ENCODE data around the gene TSPAN15. TPM values are rescaled to one million over a fixed set of nuclear protein-coding genes. Genes with fewer than 3 reads are reported as not detected.
A peak's percentile ranks its signal among the peaks of the same experiment; 100 is the strongest.
"Not testable (repeated sequence)": the region's sequence is repeated elsewhere in the genome, so short reads cannot be mapped to it uniquely, and the experiment has no call there.

TSPAN15 gene
- total and polyA plus RNA-seq, 4 experiments from 2014 or later, result 2.4 to 18.1 (median 9.4) TPM

DNA sequence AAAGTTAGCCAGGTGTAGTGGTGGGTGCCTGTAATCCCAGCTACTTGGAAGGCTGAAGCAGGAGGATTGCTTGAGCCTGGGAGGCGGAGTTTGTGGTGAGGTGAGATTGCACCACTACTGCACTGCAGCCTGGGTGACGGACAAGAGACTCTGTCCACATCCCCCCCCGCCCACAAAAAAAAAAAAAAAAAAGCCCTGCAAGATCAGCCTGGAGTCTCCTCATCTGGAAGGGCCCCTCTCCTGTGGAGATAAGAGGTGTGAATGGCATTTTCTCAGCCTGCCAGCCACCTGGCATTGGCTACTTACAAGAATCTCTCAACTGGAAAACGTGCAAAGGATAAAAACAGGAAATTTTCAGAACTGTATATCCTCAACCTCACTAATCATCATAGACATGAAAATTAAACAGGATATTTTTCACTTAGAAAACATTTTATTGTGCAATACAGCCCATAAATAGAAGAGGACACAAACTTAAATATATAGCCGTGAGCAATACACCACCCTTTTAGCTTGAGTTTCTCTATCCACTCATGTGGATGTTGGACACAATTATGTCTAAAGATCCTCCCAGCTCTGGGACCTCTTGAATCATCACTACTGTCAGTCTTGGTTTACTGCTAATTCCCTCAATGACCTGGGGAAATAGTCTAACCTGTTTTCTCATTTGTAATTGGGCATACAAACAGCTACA lies 11.3 kb upstream of the TSPAN15 start:
- CTCF ChIA-PET (ENCODE audit: partially characterized antibody), result interaction anchor here (0.6 to 1.5 kb wide), 4 partner anchors 10 to 543 kb away, joined by 3 to 5 read pairs (median 4); no protein-coding TSS in a partner anchor

DNA sequence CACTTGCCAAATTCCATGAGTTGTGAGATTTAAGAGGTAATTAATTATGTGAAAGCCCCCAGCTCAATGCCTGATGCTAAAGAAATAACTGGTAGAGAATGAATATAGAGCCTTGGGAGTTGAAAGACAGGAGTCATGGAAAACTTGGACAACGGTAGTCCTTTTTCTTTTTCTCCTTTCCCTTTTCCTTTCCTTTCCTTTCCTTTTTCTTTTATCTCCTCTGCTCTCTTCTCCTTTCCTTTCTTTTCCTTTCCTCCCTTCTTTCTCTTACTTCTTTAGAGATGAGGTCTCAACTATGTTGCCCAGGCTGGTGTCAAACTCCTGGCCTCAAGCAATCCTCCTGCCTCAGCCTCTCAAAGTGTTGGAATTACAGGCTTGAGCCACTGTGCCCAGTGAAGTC lies 7.9 kb upstream of the TSPAN15 start:
- H3K27ac Mint-ChIP-seq, result no peak overlapping the region
- peaks cover 0 to 1% (median 0%) of the 10 kb centered on the region in 8 donors for H3K9me3 Mint-ChIP-seq
- no peaks in the 10 kb centered on the region for H3K4me1 Mint-ChIP-seq
- no peaks in the 10 kb centered on the region for H3K27me3 ChIP-seq (ENCODE audit: insufficient read depth, low read length)
- H3K27me3 Mint-ChIP-seq, result peaks cover 0 to 3% of the 10 kb centered on the region in 2 donors
- no peak overlapping the region for H3K4me3 Mint-ChIP-seq
- H3K27ac ChIP-seq (ENCODE audit: low read depth, low read length), result no peak overlapping the region
- H3K36me3 ChIP-seq (ENCODE audit: insufficient read depth, low read length), result no peaks in the 10 kb centered on the region
- H3K9me3 ChIP-seq (ENCODE audit: control insufficient read depth in 1 of 2, low read length in 2 of 2), result no peaks in the 10 kb centered on the region
- intact Hi-C loops (cut with micrococcal nuclease), result no loop called here
- DNase-seq, result no peak
- H3K4me3 ChIP-seq (ENCODE audit: low read length in 2 of 2), result no peak overlapping the region
- POLR2A ChIA-PET (ENCODE audit: partially characterized antibody), result no interaction called here
- H3K36me3 Mint-ChIP-seq, result no peaks in the 10 kb centered on the region
- H3K4me1 ChIP-seq (ENCODE audit: insufficient read depth, low read length), result no peaks in the 10 kb centered on the region
- CTCF ChIA-PET (ENCODE audit: partially characterized antibody), result no interaction called here

More for the DNA sequence above, 11.3 kb upstream of the TSPAN15 start:
- Histone ChIP-seq H3K36me3 (ENCODE audit: insufficient read depth, low read length) (no peaks in the 10 kb centered on the region), H3K27me3 (ENCODE audit: insufficient read depth, low read length) (no peaks in the 10 kb centered on the region), H3K9me3 (ENCODE audit: control insufficient read depth in 1 of 2, low read length in 2 of 2) (no peaks in the 10 kb centered on the region), H3K4me1 (ENCODE audit: insufficient read depth, low read length) (no peaks in the 10 kb centered on the region), H3K4me3 (ENCODE audit: low read length in 2 of 2) (no peak overlapping the region), H3K27ac (ENCODE audit: low read depth, low read length) (no peak overlapping the region)
- POLR2A ChIA-PET (ENCODE audit: partially characterized antibody), result interaction anchor here (1.2 kb wide), 1 partner anchor 16 kb away, joined by 3 read pairs; no protein-coding TSS in a partner anchor
- H3K4me3 Mint-ChIP-seq, result no peak overlapping the region
- peaks cover 2 to 7% of the 10 kb centered on the region in 2 donors for H3K27me3 Mint-ChIP-seq
- intact Hi-C loops (cut with micrococcal nuclease), result no loop called here
- no peaks in the 10 kb centered on the region for H3K4me1 Mint-ChIP-seq
- no peaks in the 10 kb centered on the region for H3K9me3 Mint-ChIP-seq
- DNase-seq, result no peak
- peak overlapping the region in 1 of 7 donors; percentile 12 for H3K27ac Mint-ChIP-seq
- no peaks in the 10 kb centered on the region for H3K36me3 Mint-ChIP-seq

DNA sequence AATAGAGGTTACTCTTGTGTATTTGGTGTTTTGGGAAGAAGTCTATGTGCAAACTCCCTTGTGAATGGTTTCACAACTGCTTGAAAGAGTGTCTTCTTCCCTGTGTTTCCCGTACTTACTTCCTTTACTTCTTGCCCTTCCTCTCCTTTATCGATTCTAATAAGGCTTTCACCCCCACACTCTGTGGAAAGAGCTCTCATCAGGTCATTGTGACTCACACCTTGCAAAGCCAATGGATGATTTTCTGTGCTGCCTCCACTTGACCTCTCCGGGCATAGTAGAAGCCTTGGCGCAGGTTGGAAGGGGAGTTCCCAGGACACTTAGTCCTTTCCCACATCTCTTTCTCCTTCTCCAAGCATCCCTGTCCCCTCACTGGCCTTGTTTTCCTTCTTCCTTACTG lies 6.2 kb upstream of the TSPAN15 start:
- peaks cover 0 to 3% of the 10 kb centered on the region in 2 donors for H3K27me3 Mint-ChIP-seq
- CTCF ChIA-PET (ENCODE audit: partially characterized antibody), result no interaction called here
- no peak overlapping the region for H3K4me3 Mint-ChIP-seq
- POLR2A ChIA-PET (ENCODE audit: partially characterized antibody), result no interaction called here
- DNase-seq, result no peak
- no peak overlapping the region for H3K4me3 ChIP-seq (ENCODE audit: low read length in 2 of 2)
- H3K36me3 Mint-ChIP-seq, result no peaks in the 10 kb centered on the region
- no peaks in the 10 kb centered on the region for H3K27me3 ChIP-seq (ENCODE audit: insufficient read depth, low read length)
- peaks cover 4 to 7% (median 6%) of the 10 kb centered on the region in 4 donors for H3K4me1 Mint-ChIP-seq
- H3K9me3 Mint-ChIP-seq, result peaks cover 0 to 1% (median 0%) of the 10 kb centered on the region in 8 donors
- no peak overlapping the region for H3K27ac ChIP-seq (ENCODE audit: low read depth, low read length)
- no peaks in the 10 kb centered on the region for H3K9me3 ChIP-seq (ENCODE audit: control insufficient read depth in 1 of 2, low read length in 2 of 2)
- no peak overlapping the region for H3K27ac Mint-ChIP-seq
- H3K36me3 ChIP-seq (ENCODE audit: insufficient read depth, low read length), result no peaks in the 10 kb centered on the region
- H3K4me1 ChIP-seq (ENCODE audit: insufficient read depth, low read length), result peaks cover 7% of the 10 kb centered on the region
- intact Hi-C loops (cut with micrococcal nuclease), result no loop called here

DNA sequence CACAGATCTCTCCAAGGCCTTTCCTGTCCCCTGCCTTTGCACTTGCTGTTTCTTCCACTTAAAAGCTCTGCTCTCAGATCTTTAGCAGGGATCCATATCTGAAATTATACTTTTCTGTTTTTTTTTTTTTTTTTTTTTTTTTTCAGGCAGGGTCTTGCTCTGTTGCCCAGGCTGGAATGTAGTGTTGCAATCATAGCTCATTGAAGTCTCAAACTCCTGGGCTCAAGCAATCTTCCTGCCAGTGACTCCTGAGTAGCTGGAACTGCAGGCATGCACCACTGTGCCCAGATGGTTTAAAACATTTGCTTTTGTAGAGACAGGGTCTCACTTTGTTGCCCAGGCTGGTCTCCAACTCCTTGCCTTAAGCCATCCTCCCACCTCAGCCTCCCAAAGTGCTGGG lies 5.0 kb upstream of the TSPAN15 start:
- intact Hi-C loops (cut with micrococcal nuclease), result no loop called here
- Mint-ChIP-seq H3K27ac (peak overlapping the region in 1 of 7 donors; percentile 25), H3K4me3 (no peak overlapping the region), H3K4me1 (peaks cover 7 to 12% (median 11%) of the 10 kb centered on the region in 4 donors), H3K36me3 (no peaks in the 10 kb centered on the region), H3K9me3 (peaks cover 0 to 1% (median 0%) of the 10 kb centered on the region in 8 donors), H3K27me3 (peaks cover 0 to 3% of the 10 kb centered on the region in 2 donors)
- DNase-seq, result no peak
- ChIA-PET POLR2A (ENCODE audit: partially characterized antibody) (no interaction called here), CTCF (ENCODE audit: partially characterized antibody) (interaction anchor here (1.2 to 1.5 kb wide), 2 partner anchors 22 to 61 kb away, joined by 5 to 6 read pairs; no protein-coding TSS in a partner anchor)
- no peak overlapping the region for H3K27ac ChIP-seq (ENCODE audit: low read depth, low read length)
- H3K4me1 ChIP-seq (ENCODE audit: insufficient read depth, low read length), result peaks cover 15% of the 10 kb centered on the region
- no peaks in the 10 kb centered on the region for H3K27me3 ChIP-seq (ENCODE audit: insufficient read depth, low read length)
- H3K4me3 ChIP-seq (ENCODE audit: low read length in 2 of 2), result no peak overlapping the region
- no peaks in the 10 kb centered on the region for H3K36me3 ChIP-seq (ENCODE audit: insufficient read depth, low read length)
- no peaks in the 10 kb centered on the region for H3K9me3 ChIP-seq (ENCODE audit: control insufficient read depth in 1 of 2, low read length in 2 of 2)

DNA sequence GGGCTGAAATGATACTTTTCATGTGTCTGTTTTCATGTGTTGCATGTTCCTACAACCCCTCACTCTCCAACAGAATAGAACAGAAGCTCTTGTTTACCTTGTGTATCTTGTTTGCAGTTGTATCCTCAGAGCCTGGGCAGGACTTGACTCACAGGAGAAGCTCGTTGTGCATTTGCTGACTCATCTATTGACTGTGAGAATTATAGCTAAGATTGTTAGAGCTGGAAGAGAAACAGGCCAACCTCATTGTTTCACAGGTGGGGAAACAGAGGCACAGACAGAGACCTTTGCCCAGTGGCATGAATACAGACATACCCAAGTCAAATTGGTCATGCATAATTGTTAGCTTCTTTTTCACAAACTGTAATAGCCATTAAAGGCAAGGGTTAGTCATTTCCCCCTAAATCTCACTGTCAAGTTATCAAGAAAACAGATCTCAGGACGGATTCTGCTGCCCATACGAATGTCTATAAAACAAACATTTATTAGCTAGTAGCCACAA lies 4.6 kb upstream of the TSPAN15 start:
- no peaks in the 10 kb centered on the region for H3K27me3 ChIP-seq (ENCODE audit: insufficient read depth, low read length)
- no peaks in the 10 kb centered on the region for H3K36me3 Mint-ChIP-seq
- intact Hi-C loops (cut with micrococcal nuclease), result no loop called here
- H3K9me3 Mint-ChIP-seq, result peaks cover 0 to 1% (median 0%) of the 10 kb centered on the region in 8 donors
- ChIA-PET POLR2A (ENCODE audit: partially characterized antibody) (interaction anchor here (0.8 kb wide), 1 partner anchor 38 kb away, joined by 3 read pairs; no protein-coding TSS in a partner anchor), CTCF (ENCODE audit: partially characterized antibody) (interaction anchor here (1.1 to 1.5 kb wide), 4 partner anchors 10 to 61 kb away, joined by 4 to 6 read pairs (median 4); no protein-coding TSS in a partner anchor)
- H3K36me3 ChIP-seq (ENCODE audit: insufficient read depth, low read length), result no peaks in the 10 kb centered on the region
- H3K27ac ChIP-seq (ENCODE audit: low read depth, low read length), result no peak overlapping the region
- peaks cover 7 to 15% (median 12%) of the 10 kb centered on the region in 4 donors for H3K4me1 Mint-ChIP-seq
- DNase-seq, result no peak
- H3K27me3 Mint-ChIP-seq, result peaks cover 0 to 3% of the 10 kb centered on the region in 2 donors
- no peaks in the 10 kb centered on the region for H3K9me3 ChIP-seq (ENCODE audit: control insufficient read depth in 1 of 2, low read length in 2 of 2)
- peaks cover 15% of the 10 kb centered on the region for H3K4me1 ChIP-seq (ENCODE audit: insufficient read depth, low read length)
- peak overlapping the region in 1 of 7 donors; percentile 20 for H3K27ac Mint-ChIP-seq
- no peak overlapping the region for H3K4me3 ChIP-seq (ENCODE audit: low read length in 2 of 2)
- H3K4me3 Mint-ChIP-seq, result no peak overlapping the region

DNA sequence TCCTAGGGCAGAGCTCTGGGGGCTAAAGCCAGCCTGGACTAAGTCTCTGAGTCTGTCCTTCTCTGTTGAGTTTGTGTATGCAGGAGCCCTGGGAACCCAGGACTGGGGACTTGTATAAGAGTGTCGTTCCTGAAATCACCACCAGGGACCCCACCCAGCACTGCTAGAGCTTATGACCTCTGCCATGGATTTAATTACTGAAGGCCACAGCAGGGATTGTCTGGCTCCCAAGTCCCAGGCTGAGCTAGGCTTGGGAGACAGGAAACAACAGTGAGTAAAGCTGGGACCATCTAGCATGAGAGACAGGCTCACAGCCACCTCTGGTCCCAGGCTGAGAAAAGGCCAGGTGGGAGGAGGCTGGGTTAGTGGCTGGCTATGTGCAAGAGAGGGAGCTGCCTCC lies 1.4 kb upstream of the TSPAN15 start:
- Mint-ChIP-seq H3K4me1 (peaks cover 12 to 35% (median 22%) of the 10 kb centered on the region in 4 donors), H3K27ac (peak overlapping the region; percentile 6 to 90 (median 70)), H3K36me3 (no peaks in the 10 kb centered on the region), H3K9me3 (peaks cover 0 to 1% (median 0%) of the 10 kb centered on the region in 8 donors), H3K4me3 (peak overlapping the region in 7 of 8 donors; percentile 0 to 72 (median 58)), H3K27me3 (no peaks in the 10 kb centered on the region)
- no peaks in the 10 kb centered on the region for H3K36me3 ChIP-seq (ENCODE audit: insufficient read depth, low read length)
- no peak overlapping the region for H3K4me3 ChIP-seq (ENCODE audit: low read length in 2 of 2)
- peaks cover 26% of the 10 kb centered on the region for H3K4me1 ChIP-seq (ENCODE audit: insufficient read depth, low read length)
- DNase-seq, result peak; percentile 47 to 60 (median 54)
- POLR2A ChIA-PET (ENCODE audit: partially characterized antibody), result interaction anchor here (0.5 to 1.6 kb wide), 3 partner anchors 17 to 57 kb away, joined by 4 read pairs; no protein-coding TSS in a partner anchor
- CTCF ChIA-PET (ENCODE audit: partially characterized antibody), result interaction anchor here (1.0 to 5.6 kb wide), 16 partner anchors 9 to 65 kb away, joined by 3 to 31 read pairs (median 4); no protein-coding TSS in a partner anchor
- intact Hi-C loops (cut with micrococcal nuclease), result loop anchor here (1.0 to 2.0 kb wide), 2 partner anchors 23 to 57 kb away; no protein-coding TSS in a partner anchor
- no peaks in the 10 kb centered on the region for H3K9me3 ChIP-seq (ENCODE audit: control insufficient read depth in 1 of 2, low read length in 2 of 2)
- H3K27ac ChIP-seq (ENCODE audit: low read depth, low read length), result no peak overlapping the region
- no peaks in the 10 kb centered on the region for H3K27me3 ChIP-seq (ENCODE audit: insufficient read depth, low read length)

DNA sequence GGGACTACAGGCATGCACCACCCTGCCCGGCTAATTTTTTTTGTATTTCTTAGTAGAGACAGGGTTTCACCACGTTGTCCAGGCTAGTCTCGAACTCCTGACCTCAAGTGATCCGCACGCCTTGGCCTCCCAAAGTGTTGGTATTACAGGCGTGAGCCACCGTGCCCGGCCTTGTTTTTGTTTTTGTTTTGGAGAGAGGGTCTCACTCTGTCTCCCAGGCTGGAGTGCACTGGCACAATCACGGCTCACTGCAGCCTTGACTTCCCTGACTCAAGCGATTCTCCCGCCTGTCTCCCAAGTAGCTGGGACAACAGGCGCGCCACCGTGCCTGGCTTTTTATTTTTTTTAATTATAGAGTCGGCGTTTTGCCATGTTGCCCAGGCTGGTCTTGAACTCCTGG lies 870 bp upstream of the TSPAN15 start:
- peaks cover 26% of the 10 kb centered on the region for H3K4me1 ChIP-seq (ENCODE audit: insufficient read depth, low read length)
- Mint-ChIP-seq H3K4me1 (peaks cover 12 to 35% (median 22%) of the 10 kb centered on the region in 4 donors), H3K27ac (peak overlapping the region in 1 of 7 donors; percentile 89), H3K4me3 (peak overlapping the region in 3 of 8 donors; percentile 63 to 95 (median 91))
- H3K4me3 ChIP-seq (ENCODE audit: low read length in 2 of 2); DNase-seq; H3K27me3 Mint-ChIP-seq; H3K9me3 ChIP-seq (ENCODE audit: control insufficient read depth in 1 of 2, low read length in 2 of 2); H3K36me3 ChIP-seq (ENCODE audit: insufficient read depth, low read length); H3K27ac ChIP-seq (ENCODE audit: low read depth, low read length); H3K36me3 Mint-ChIP-seq; H3K9me3 Mint-ChIP-seq; H3K27me3 ChIP-seq (ENCODE audit: insufficient read depth, low read length): not testable (repeated sequence)
- CTCF ChIA-PET (ENCODE audit: partially characterized antibody), result interaction anchor here (1.0 to 5.6 kb wide), 16 partner anchors 9 to 57 kb away, joined by 3 to 31 read pairs (median 4); no protein-coding TSS in a partner anchor
- intact Hi-C loops (cut with micrococcal nuclease), result loop anchor here (1.0 to 2.0 kb wide), 2 partner anchors 24 to 57 kb away; no protein-coding TSS in a partner anchor
- POLR2A ChIA-PET (ENCODE audit: partially characterized antibody), result interaction anchor here (0.6 to 1.8 kb wide), 6 partner anchors 16 to 57 kb away, joined by 3 to 10 read pairs (median 5); no protein-coding TSS in a partner anchor
